HepG2 (cell line): ENCODE results near the gene TLCD1. TPM values are rescaled to one million over a fixed set of nuclear protein-coding genes. Genes with fewer than 3 reads are reported as not detected.

Source experiments
- KDM5A ChIP-seq: fragments of 200-600 bp; sonication (generic); IDR thresholded peaks from 2 replicates; pipeline ENCODE4 v1.7.0; 2018; ENCODE audit warnings: antibody characterized with exemption, mild to moderate bottlenecking, low read length, borderline replicate concordance
- LBX2 ChIP-seq: sonication (generic); formaldehyde crosslinking; IDR thresholded peaks from 2 replicates; pipeline ENCODE4 v1.5.0; 2020; ENCODE audit warnings: missing genetic modification reagents, mild to moderate bottlenecking, borderline replicate concordance
- MBD4 ChIP-seq: IDR thresholded peaks from 2 replicates; pipeline ENCODE4 v1.6.1; 2012; ENCODE audit warnings: low read length, inconsistent platforms, borderline replicate concordance
- PREB ChIP-seq: sonication (generic); formaldehyde crosslinking; IDR thresholded peaks from 2 replicates; pipeline ENCODE4 v1.4.0; 2020; ENCODE audit warnings: missing genetic modification reagents
- RFX1 ChIP-seq: fragments of 450-650 bp; IDR thresholded peaks from 2 replicates; pipeline ENCODE4 v1.6.1; 2017
- XRCC5 ChIP-seq: fragments of 200-400 bp; formaldehyde crosslinking; optimal IDR thresholded peaks from 2 replicates; pipeline ENCODE3; 2017; ENCODE audit warnings: mild to moderate bottlenecking, low read length
- ZHX2 ChIP-seq, 2 experiments: sonication (generic) in 1 of 2; formaldehyde crosslinking in 1 of 2; IDR thresholded peaks; 2 replicates each; pipeline versions ENCODE4 v1.6.1 to v1.9.0; 2014 to 2022; ENCODE audit warnings: antibody characterized with exemption in 1 of 2, borderline replicate concordance in 1 of 2, inconsistent platforms in 1 of 2, low read depth in 1 of 2, missing genetic modification reagents in 1 of 2
- ZNF207 ChIP-seq: fragments of 450-650 bp; IDR thresholded peaks from 2 replicates; pipeline ENCODE4 v1.6.1; 2016; ENCODE audit warnings: antibody characterized with exemption, borderline replicate concordance
- ZNF296 ChIP-seq: sonication (generic); formaldehyde crosslinking; conservative IDR thresholded peaks from 2 replicates; pipeline ENCODE4 v1.5.0; 2020; ENCODE audit warnings: mild to moderate bottlenecking, missing genetic modification reagents
- ZNF318 ChIP-seq: sonication (generic); formaldehyde crosslinking; IDR thresholded peaks from 2 replicates; pipeline ENCODE4 v1.4.0; 2020; ENCODE audit warnings: mild to moderate bottlenecking, missing genetic modification reagents
- ZNF883 ChIP-seq: sonication (generic); formaldehyde crosslinking; IDR thresholded peaks from 2 replicates; pipeline ENCODE4 v1.5.1; 2020; ENCODE audit warnings: mild to moderate bottlenecking, missing genetic modification reagents; ENCODE audit errors: not compliant biosample characterization
- ZSCAN30 ChIP-seq: sonication (generic); formaldehyde crosslinking; IDR thresholded peaks from 2 replicates; pipeline ENCODE4 v1.5.0; 2020; ENCODE audit warnings: mild to moderate bottlenecking, missing genetic modification reagents
- polyA plus RNA-seq, 8 experiments: library from polyadenylated mRNA; depleted of rRNA in 3 of 8; stranded (reverse) in 7 of 8; unstranded in 1 of 8; fragments of >200 nt; fragmentation: Illumina TruSeq in 4 of 8; extraction: Trizol in 4 of 8; gene quantifications; 2 replicates each; pipeline versions ENCODE4 v1.2.1 to v1.2.3, GENCODE V29; 2011 to 2016; ENCODE audit warnings: low read depth in 4 of 8, missing spikeins in 1 of 8, mixed read lengths in 1 of 8; ENCODE audit not compliant: insufficient read depth in 1 of 8
- total RNA-seq, 5 experiments: library from RNA; depleted of rRNA; stranded (reverse); fragments of >200 nt; fragmentation: Illumina TruSeq; extraction: Trizol; gene quantifications; 2 replicates each; pipeline ENCODE4 v1.2.3, GENCODE V29; 2016; ENCODE audit warnings: low read depth in 1 of 5

The TLCD1 gene
- total and polyA plus RNA-seq, 2 of the 13 experiments (the other 11 are each of a cell fraction or from before 2014, with no cell fraction given) = 14.9 to 19.6 TPM

- TF ChIP-seq ZHX2 (IDR thresholded peaks at IDR 0.05; ENCODE audit: low read depth) = peak; percentile 87
- TF ChIP-seq ZHX2 (CRISPR knock-in tag; IDR thresholded peaks at IDR 0.05; ENCODE audit: borderline replicate concordance) = no peak
- TF ChIP-seq LBX2 (CRISPR knock-in tag) = no peak
- no peak for TF ChIP-seq PREB (CRISPR knock-in tag)
- TF ChIP-seq ZSCAN30 (CRISPR knock-in tag) = no peak
- no peak for TF ChIP-seq XRCC5
- no peak for TF ChIP-seq ZNF318 (CRISPR knock-in tag)
- TF ChIP-seq ZNF883 (CRISPR knock-in tag) = no peak
- TF ChIP-seq KDM5A = peak; percentile 44; the same call in 1 of the 2 replicates
- TF ChIP-seq ZNF207 = no peak
- TF ChIP-seq MBD4 = no peak
- TF ChIP-seq RFX1 = no peak
- TF ChIP-seq ZNF296 (CRISPR knock-in tag) = no peak
These were observed 18.3 kb upstream of the TLCD1 start (continued) for GRCh38 chr17:28744104-28744971.
